ENCODE measurements around the gene PPP2R2B. TPM values are rescaled to one million over a fixed set of nuclear protein-coding genes. Genes with fewer than 3 reads are reported as not detected.
A peak's percentile ranks its signal among the peaks of the same experiment; 100 is the strongest.
"Not testable (repeated sequence)": the region's sequence is repeated elsewhere in the genome, so short reads cannot be mapped to it uniquely, and the experiment has no call there.

PPP2R2B gene
- total and polyA plus RNA-seq, 2 donors (not counting 3 experiments of a cell fraction or from before 2014, with no cell fraction given): not detected

DNA sequence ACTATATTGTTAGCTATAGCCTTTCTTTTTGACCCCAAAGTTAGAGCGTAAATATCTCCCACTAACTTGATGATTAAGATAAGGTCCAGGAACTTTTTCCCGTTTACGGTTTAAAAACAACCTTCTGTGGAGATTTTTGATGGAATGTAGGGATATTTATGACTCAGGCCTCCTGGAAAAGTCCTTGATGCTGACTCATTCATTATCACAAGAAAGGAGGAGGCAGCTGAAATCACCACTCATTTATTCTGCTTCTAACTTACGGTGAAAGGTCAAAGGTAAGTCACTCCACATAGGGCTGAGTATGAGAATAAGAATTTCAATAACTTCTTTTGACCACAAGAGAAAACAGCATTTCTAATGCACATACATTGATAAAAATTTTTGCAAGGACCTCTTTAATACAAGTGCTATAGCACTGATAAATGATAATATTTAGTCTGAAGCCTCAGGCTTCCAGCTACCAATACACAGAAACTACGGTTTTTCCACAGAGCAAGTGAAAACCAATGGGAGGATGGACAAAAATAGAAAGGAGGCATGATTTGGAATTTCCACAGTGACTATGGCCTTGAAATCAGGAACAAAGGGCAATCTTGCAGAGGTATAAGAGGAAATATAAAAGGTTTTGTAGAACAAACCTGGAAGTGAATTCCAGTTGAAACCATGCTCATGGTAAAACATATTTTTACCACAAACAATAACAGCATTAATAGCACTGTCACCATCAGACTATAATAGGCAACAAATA, 146.5 kb downstream of the PPP2R2B start:
- BruUV-seq (replicated peaks): no TSS peak
- peak; percentile 93 for FAIRE-seq
- TF ChIP-seq EZH2 (IDR thresholded peaks at IDR 0.05; ENCODE audit: borderline replicate concordance, low read depth, low read length, severe bottlenecking) (no peak), FOS (IDR thresholded peaks at IDR 0.05; ENCODE audit: borderline replicate concordance, insufficient read depth, low read length) (peak; percentile 99), POLR2A (IDR thresholded peaks at IDR 0.05; ENCODE audit: low read depth, low read length) (no peak), POLR2AphosphoS5 (IDR thresholded peaks at IDR 0.05; ENCODE audit: insufficient read depth, low read depth, low read length) (peak; percentile 75), MYC (IDR thresholded peaks at IDR 0.05; ENCODE audit: low read depth, low read length) (no peak), CTCF (IDR thresholded peaks at IDR 0.05; ENCODE audit: extremely low read depth in 1 of 2, insufficient read depth in 1 of 2, low read depth in 1 of 2, low read length in 2 of 2) (no peak), JUN (IDR thresholded peaks at IDR 0.05; ENCODE audit: borderline replicate concordance, insufficient read depth, insufficient read length, low read depth) (peak; percentile 89), GATA2 (IDR thresholded peaks at IDR 0.05; ENCODE audit: insufficient read depth, insufficient read length, low read depth, low read length) (peak; percentile 96)
- TF ChIP-seq, protein P1, sequence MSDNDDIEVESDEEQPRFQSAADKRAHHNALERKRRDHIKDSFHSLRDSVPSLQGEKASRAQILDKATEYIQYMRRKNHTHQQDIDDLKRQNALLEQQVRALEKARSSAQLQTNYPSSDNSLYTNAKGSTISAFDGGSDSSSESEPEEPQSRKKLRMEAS (IDR thresholded peaks at IDR 0.05; ENCODE audit: insufficient read depth, insufficient read length): no peak
- Histone ChIP-seq H3K9me1 (replicated peaks; ENCODE audit: control insufficient read depth, extremely low read depth, insufficient read depth, low read length) (no peaks in the 10 kb centered on the region), H3K4me1 (ENCODE audit: control insufficient read depth, extremely low read depth, insufficient read depth, low read length) (peaks cover 34% of the 10 kb centered on the region), H3K27me3 (ENCODE audit: control insufficient read depth in 2 of 2, insufficient read depth in 2 of 2, low read length in 2 of 2) (no peaks in the 10 kb centered on the region), H3K4me2 (ENCODE audit: insufficient read depth, low read length) (peak overlapping the region; percentile 72), H3K79me2 (ENCODE audit: control insufficient read depth, insufficient read depth, low read length) (no peaks in the 10 kb centered on the region), H3K36me3 (ENCODE audit: control insufficient read depth in 2 of 2, extremely low read depth in 1 of 2, insufficient read depth in 2 of 2, low read length in 2 of 2) (no peaks in the 10 kb centered on the region), H3K9me3 (replicated peaks; ENCODE audit: control insufficient read depth, insufficient read depth, low read length) (no peaks in the 10 kb centered on the region), H3K9ac (replicated peaks; ENCODE audit: extremely low read depth, insufficient read depth, low read length) (peak overlapping the region; percentile 55), H3K27ac (ENCODE audit: insufficient read depth, low read depth, low read length) (peak overlapping the region; percentile 81), H2AFZ (ENCODE audit: low read depth, low read length) (no peak overlapping the region), H4K20me1 (replicated peaks; ENCODE audit: control insufficient read depth, extremely low read depth, insufficient read depth, low read length) (no peaks in the 10 kb centered on the region), H3K4me3 (replicated peaks in 1 of 3; ENCODE audit: insufficient read depth in 1 of 3, low read depth in 1 of 3, low read length in 3 of 3) (peak overlapping the region in 1 of 3 experiments; percentile 23)
- ChIA-PET CTCF (interaction anchor here (0.8 to 1.4 kb wide), 4 partner anchors 10 to 234 kb away, joined by 3 to 7 read pairs (median 4); no protein-coding TSS in a partner anchor), POLR2A (no interaction called here)
- DNase-seq (ENCODE audit: low read depth, low spot score): peak; percentile 92
- intact Hi-C loops (cut with micrococcal nuclease) (loop anchor here (5.0 kb wide), 1 partner anchor 580 kb away; no protein-coding TSS in a partner anchor), dilution Hi-C loops (cut with MboI; ENCODE audit: extremely low pct_ligation_motif_present, low sequenced_read_pairs) (no loop called here)

- H3K9me1 ChIP-seq (replicated peaks; ENCODE audit: control insufficient read depth, extremely low read depth, insufficient read depth, low read length); H3K27ac ChIP-seq (ENCODE audit: insufficient read depth, low read depth, low read length); BruUV-seq (replicated peaks); dilution Hi-C loops (cut with MboI; ENCODE audit: extremely low pct_ligation_motif_present, low sequenced_read_pairs); FAIRE-seq; intact Hi-C loops (cut with micrococcal nuclease); H3K9me3 ChIP-seq (replicated peaks; ENCODE audit: control insufficient read depth, insufficient read depth, low read length); H4K20me1 ChIP-seq (replicated peaks; ENCODE audit: control insufficient read depth, extremely low read depth, insufficient read depth, low read length); DNase-seq (ENCODE audit: low read depth, low spot score); H3K4me2 ChIP-seq (ENCODE audit: insufficient read depth, low read length); H2AFZ ChIP-seq (ENCODE audit: low read depth, low read length); CTCF ChIA-PET; H3K4me3 ChIP-seq (replicated peaks in 1 of 3; ENCODE audit: insufficient read depth in 1 of 3, low read depth in 1 of 3, low read length in 3 of 3); POLR2A ChIA-PET; H3K79me2 ChIP-seq (ENCODE audit: control insufficient read depth, insufficient read depth, low read length); H3K36me3 ChIP-seq (ENCODE audit: control insufficient read depth in 2 of 2, extremely low read depth in 1 of 2, insufficient read depth in 2 of 2, low read length in 2 of 2); H3K27me3 ChIP-seq (ENCODE audit: control insufficient read depth in 2 of 2, insufficient read depth in 2 of 2, low read length in 2 of 2); H3K9ac ChIP-seq (replicated peaks; ENCODE audit: extremely low read depth, insufficient read depth, low read length): not testable (repeated sequence)
- H3K4me1 ChIP-seq (ENCODE audit: control insufficient read depth, extremely low read depth, insufficient read depth, low read length): peaks cover 29% of the 10 kb centered on the region
These were observed 149.8 kb downstream of the PPP2R2B start for GRCh38 chr5:146728746-146729145.
